Measurements from ENCODE around the gene EEF1AKMT2. TPM values are rescaled to one million over a fixed set of nuclear protein-coding genes. Genes with fewer than 3 reads are reported as not detected.

EEF1AKMT2 gene
- total RNA-seq, 1 donor from 2014 or later, result 19.1 TPM

- Mint-ChIP-seq H3K36me3 (ENCODE audit: low read depth, unreplicated experiment) (peaks cover 13% of the 10 kb centered on the region), H3K4me3 (ENCODE audit: unreplicated experiment) (no peak overlapping the region)
Measured at GRCh38 chr10:124824507-124824906, 32.8 kb upstream of the EEF1AKMT2 start.

DNA sequence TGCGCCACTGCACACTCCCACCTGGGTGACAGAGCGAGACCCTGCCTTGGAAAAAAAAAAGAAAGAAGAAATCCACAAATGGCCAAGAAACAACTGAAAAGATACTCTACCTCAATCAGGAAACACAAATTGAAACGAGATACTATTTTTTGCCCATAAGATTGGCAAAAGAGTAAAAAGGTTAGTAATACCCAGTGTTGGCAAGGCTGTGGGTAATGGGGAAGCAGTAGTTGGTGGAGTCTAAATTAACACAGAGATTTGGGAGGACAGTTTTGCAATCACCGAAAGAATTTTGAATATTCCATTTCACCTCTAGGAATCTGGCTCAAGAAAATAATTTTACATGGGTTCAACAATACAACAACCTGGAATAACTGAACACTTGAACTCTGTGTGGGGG lies 29.8 kb upstream of the EEF1AKMT2 start:
- Histone ChIP-seq H3K36me3 (ENCODE audit: insufficient read depth, low read length) (peaks cover 25% of the 10 kb centered on the region), H4K20me1 (ENCODE audit: insufficient read depth, low read length) (no peaks in the 10 kb centered on the region), H3K4me2 (ENCODE audit: low read length) (no peak overlapping the region), H3K79me2 (ENCODE audit: insufficient read depth, low read length) (no peaks in the 10 kb centered on the region), H2AFZ (ENCODE audit: low read depth, low read length) (no peak overlapping the region), H3K9ac (ENCODE audit: low read length) (no peak overlapping the region), H3K4me1 (ENCODE audit: insufficient read depth, low read length) (no peaks in the 10 kb centered on the region), H3K27ac (ENCODE audit: low read depth, low read length) (no peak overlapping the region), H3K9me3 (ENCODE audit: insufficient read depth, low read depth, low read length) (no peaks in the 10 kb centered on the region), H3K27me3 (ENCODE audit: insufficient read depth, low read length) (no peaks in the 10 kb centered on the region), H3K4me3 (ENCODE audit: insufficient read depth, low read depth, low read length) (no peak overlapping the region)
- DNase-seq (ENCODE audit: low read depth) (no peak), FAIRE-seq (no peak)
- Mint-ChIP-seq H3K4me3 (ENCODE audit: unreplicated experiment) (no peak overlapping the region), H3K4me1 (ENCODE audit: low read depth, unreplicated experiment) (peaks cover 4% of the 10 kb centered on the region), H3K27ac (ENCODE audit: unreplicated experiment) (no peak overlapping the region), H3K9me3 (ENCODE audit: unreplicated experiment) (no peaks in the 10 kb centered on the region), H3K36me3 (ENCODE audit: low read depth, unreplicated experiment) (peaks cover 11% of the 10 kb centered on the region), H3K27me3 (ENCODE audit: low read depth, unreplicated experiment) (no peaks in the 10 kb centered on the region)
- TF ChIP-seq, protein P1, sequence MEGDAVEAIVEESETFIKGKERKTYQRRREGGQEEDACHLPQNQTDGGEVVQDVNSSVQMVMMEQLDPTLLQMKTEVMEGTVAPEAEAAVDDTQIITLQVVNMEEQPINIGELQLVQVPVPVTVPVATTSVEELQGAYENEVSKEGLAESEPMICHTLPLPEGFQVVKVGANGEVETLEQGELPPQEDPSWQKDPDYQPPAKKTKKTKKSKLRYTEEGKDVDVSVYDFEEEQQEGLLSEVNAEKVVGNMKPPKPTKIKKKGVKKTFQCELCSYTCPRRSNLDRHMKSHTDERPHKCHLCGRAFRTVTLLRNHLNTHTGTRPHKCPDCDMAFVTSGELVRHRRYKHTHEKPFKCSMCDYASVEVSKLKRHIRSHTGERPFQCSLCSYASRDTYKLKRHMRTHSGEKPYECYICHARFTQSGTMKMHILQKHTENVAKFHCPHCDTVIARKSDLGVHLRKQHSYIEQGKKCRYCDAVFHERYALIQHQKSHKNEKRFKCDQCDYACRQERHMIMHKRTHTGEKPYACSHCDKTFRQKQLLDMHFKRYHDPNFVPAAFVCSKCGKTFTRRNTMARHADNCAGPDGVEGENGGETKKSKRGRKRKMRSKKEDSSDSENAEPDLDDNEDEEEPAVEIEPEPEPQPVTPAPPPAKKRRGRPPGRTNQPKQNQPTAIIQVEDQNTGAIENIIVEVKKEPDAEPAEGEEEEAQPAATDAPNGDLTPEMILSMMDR (IDR thresholded peaks at IDR 0.05; ENCODE audit: insufficient read depth, low read depth, low read length), result no peak
- TF ChIP-seq EZH2 (IDR thresholded peaks at IDR 0.05; ENCODE audit: insufficient read depth, low read length), result no peak

More at GRCh38 chr10:124824507-124824906, 32.8 kb upstream of the EEF1AKMT2 start:
- no peaks in the 10 kb centered on the region for H3K4me1 ChIP-seq (ENCODE audit: insufficient read depth, low read length)
- Mint-ChIP-seq H3K9me3 (ENCODE audit: unreplicated experiment) (no peaks in the 10 kb centered on the region), H3K4me1 (ENCODE audit: low read depth, unreplicated experiment) (peaks cover 6% of the 10 kb centered on the region), H3K27me3 (ENCODE audit: low read depth, unreplicated experiment) (no peaks in the 10 kb centered on the region), H3K27ac (ENCODE audit: unreplicated experiment) (no peak overlapping the region)
- DNase-seq (ENCODE audit: low read depth) (no peak), FAIRE-seq (no peak)
- no peak overlapping the region for H3K9ac ChIP-seq (ENCODE audit: low read length)
- no peak overlapping the region for H3K27ac ChIP-seq (ENCODE audit: low read depth, low read length)
- H3K79me2 ChIP-seq (ENCODE audit: insufficient read depth, low read length), result no peaks in the 10 kb centered on the region
- H4K20me1 ChIP-seq (ENCODE audit: insufficient read depth, low read length), result no peaks in the 10 kb centered on the region
- H3K4me3 ChIP-seq (ENCODE audit: insufficient read depth, low read depth, low read length), result no peak overlapping the region
- no peaks in the 10 kb centered on the region for H3K9me3 ChIP-seq (ENCODE audit: insufficient read depth, low read depth, low read length)
- H3K36me3 ChIP-seq (ENCODE audit: insufficient read depth, low read length), result peaks cover 25% of the 10 kb centered on the region
- TF ChIP-seq EZH2 (IDR thresholded peaks at IDR 0.05; ENCODE audit: insufficient read depth, low read length), result no peak
- TF ChIP-seq, protein P1 (IDR thresholded peaks at IDR 0.05; ENCODE audit: insufficient read depth, low read depth, low read length), result no peak
- no peak overlapping the region for H2AFZ ChIP-seq (ENCODE audit: low read depth, low read length)
- H3K27me3 ChIP-seq (ENCODE audit: insufficient read depth, low read length), result no peaks in the 10 kb centered on the region
- H3K4me2 ChIP-seq (ENCODE audit: low read length), result no peak overlapping the region

- H3K36me3 ChIP-seq (ENCODE audit: insufficient read depth, low read length), result peaks cover 23% of the 10 kb centered on the region
- peaks cover 4% of the 10 kb centered on the region for H3K4me1 Mint-ChIP-seq (ENCODE audit: low read depth, unreplicated experiment)
- H3K36me3 Mint-ChIP-seq (ENCODE audit: low read depth, unreplicated experiment), result peaks cover 7% of the 10 kb centered on the region
- no peak overlapping the region for H2AFZ ChIP-seq (ENCODE audit: low read depth, low read length)
- TF ChIP-seq, protein P1 (IDR thresholded peaks at IDR 0.05; ENCODE audit: insufficient read depth, low read depth, low read length), result no peak
- TF ChIP-seq EZH2 (IDR thresholded peaks at IDR 0.05; ENCODE audit: insufficient read depth, low read length), result no peak
- H3K9me3 ChIP-seq (ENCODE audit: insufficient read depth, low read depth, low read length), result no peaks in the 10 kb centered on the region
- no peak overlapping the region for H3K9ac ChIP-seq (ENCODE audit: low read length)
- H3K27ac ChIP-seq (ENCODE audit: low read depth, low read length), result no peak overlapping the region
- no peak for DNase-seq (ENCODE audit: low read depth)
- no peaks in the 10 kb centered on the region for H3K27me3 ChIP-seq (ENCODE audit: insufficient read depth, low read length)
- no peaks in the 10 kb centered on the region for H3K27me3 Mint-ChIP-seq (ENCODE audit: low read depth, unreplicated experiment)
- no peaks in the 10 kb centered on the region for H4K20me1 ChIP-seq (ENCODE audit: insufficient read depth, low read length)
- FAIRE-seq, result no peak
- H3K27ac Mint-ChIP-seq (ENCODE audit: unreplicated experiment), result no peak overlapping the region
- H3K4me3 ChIP-seq (ENCODE audit: insufficient read depth, low read depth, low read length), result no peak overlapping the region
- no peaks in the 10 kb centered on the region for H3K4me1 ChIP-seq (ENCODE audit: insufficient read depth, low read length)
- no peak overlapping the region for H3K4me2 ChIP-seq (ENCODE audit: low read length)
- no peaks in the 10 kb centered on the region for H3K9me3 Mint-ChIP-seq (ENCODE audit: unreplicated experiment)
- H3K79me2 ChIP-seq (ENCODE audit: insufficient read depth, low read length), result no peaks in the 10 kb centered on the region
- H3K4me3 Mint-ChIP-seq (ENCODE audit: unreplicated experiment), result no peak overlapping the region
Measured at GRCh38 chr10:124820121-124820520, 28.4 kb upstream of the EEF1AKMT2 start.
